HL-60 (cell line): ENCODE data around the gene MAPKAPK2.

ENCODE experiments used
- DNase-seq, 2 experiments: peaks; one replicate each; pipeline ENCODE4 v3.0.0-alpha.2; 2010 to 2020; ENCODE audit warnings: low read depth in 1 of 2, low spot score in 1 of 2
- H3K27ac ChIP-seq: fragments of 250-450 bp; sonication (Bioruptor Pico); replicated peaks from 2 replicates; pipeline ENCODE4 v1.5.1; 2020; ENCODE audit warnings: mild to moderate bottlenecking, moderate library complexity
- H3K27me3 ChIP-seq: fragments of 250-450 bp; sonication (Bioruptor Pico); 2 replicates; pipeline ENCODE4 v1.5.1; 2021; ENCODE audit warnings: mild to moderate bottlenecking, moderate library complexity; ENCODE audit not compliant: insufficient read depth, poor library complexity, severe bottlenecking
- H3K4me3 ChIP-seq: replicated peaks from 2 replicates; pipeline ENCODE4 v1.5.1; 2011; ENCODE audit warnings: mild to moderate bottlenecking, control low read depth, low read length; ENCODE audit not compliant: insufficient read depth
- CTCF ChIP-seq: IDR thresholded peaks from one replicate; pipeline ENCODE4 v1.5.1; 2011; ENCODE audit warnings: low read length, control low read depth, inconsistent platforms; ENCODE audit not compliant: insufficient read depth
- GABPA ChIP-seq: IDR thresholded peaks from 2 replicates; pipeline ENCODE4 v1.6.1; 2012; ENCODE audit warnings: low read depth
- POLR2AphosphoS5 ChIP-seq: IDR thresholded peaks from 2 replicates; pipeline ENCODE4 v1.6.1; 2012; ENCODE audit warnings: low read depth
- REST ChIP-seq: IDR thresholded peaks from 2 replicates; pipeline ENCODE4 v1.6.1; 2012; ENCODE audit warnings: low read depth; ENCODE audit not compliant: insufficient replicate concordance
- SPI1 ChIP-seq: IDR thresholded peaks from 2 replicates; pipeline ENCODE4 v1.6.1; 2012; ENCODE audit warnings: low read depth, mild to moderate bottlenecking, borderline replicate concordance

MAPKAPK2 gene

GRCh38 chr1:206696812-206697585 lies 12.3 kb downstream of the MAPKAPK2 start:
- Histone ChIP-seq H3K27ac (peak overlapping the region; percentile 73), H3K27me3 (no peaks in the 10 kb centered on the region), H3K4me3 (no peak overlapping the region)
- DNase-seq = no peak
- TF ChIP-seq GABPA (no peak), POLR2AphosphoS5 (no peak), SPI1 (no peak), CTCF (no peak), REST (no peak)

GRCh38 chr1:206698011-206698410 lies 13.3 kb downstream of the MAPKAPK2 start:
- Histone ChIP-seq H3K27me3 (no peaks in the 10 kb centered on the region), H3K4me3 (no peak overlapping the region), H3K27ac (peak overlapping the region; percentile 73)
- DNase-seq = no peak
- no peak for TF ChIP-seq REST
- no peak for TF ChIP-seq SPI1
- no peak for TF ChIP-seq CTCF
- TF ChIP-seq GABPA = no peak
- no peak for TF ChIP-seq POLR2AphosphoS5

DNA sequence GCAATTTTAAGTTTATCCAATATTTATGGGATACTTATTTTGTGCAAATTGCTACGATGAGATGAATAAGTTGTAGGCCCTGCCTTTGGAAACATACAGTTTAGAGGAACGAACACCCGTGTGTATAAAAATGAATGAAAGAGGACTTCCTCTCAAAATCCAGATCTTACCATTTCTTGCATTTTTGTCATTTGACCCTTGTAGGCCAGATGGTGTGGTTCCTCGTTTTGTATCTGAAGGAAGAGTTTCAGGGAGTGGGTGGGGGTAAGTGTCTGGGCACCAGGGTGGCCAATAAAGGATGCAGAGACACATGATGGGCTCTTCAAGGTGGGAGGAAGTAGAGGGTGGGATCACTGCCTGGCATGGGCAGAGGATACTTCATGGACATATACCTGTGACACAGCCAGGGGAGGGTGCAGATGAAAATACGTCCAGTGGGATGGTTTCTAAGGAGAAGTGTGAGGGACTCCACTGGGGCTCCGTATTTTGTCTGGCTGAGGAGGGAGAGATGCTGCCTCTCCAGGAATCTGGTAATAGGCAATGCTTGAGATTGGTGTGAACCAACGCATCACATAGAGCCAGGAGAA lies 14.4 kb downstream of the MAPKAPK2 start:
- TF ChIP-seq REST (no peak), SPI1 (peak; percentile 84), POLR2AphosphoS5 (no peak)
- no peaks in the 10 kb centered on the region for H3K27me3 ChIP-seq
- peak overlapping the region; percentile 73 for H3K27ac ChIP-seq
- no peak overlapping the region for H3K4me3 ChIP-seq
- DNase-seq = peak in 1 of 2 experiments; percentile 75
